ENCODE measurements around the gene C1orf21.

The C1orf21 gene

DNA sequence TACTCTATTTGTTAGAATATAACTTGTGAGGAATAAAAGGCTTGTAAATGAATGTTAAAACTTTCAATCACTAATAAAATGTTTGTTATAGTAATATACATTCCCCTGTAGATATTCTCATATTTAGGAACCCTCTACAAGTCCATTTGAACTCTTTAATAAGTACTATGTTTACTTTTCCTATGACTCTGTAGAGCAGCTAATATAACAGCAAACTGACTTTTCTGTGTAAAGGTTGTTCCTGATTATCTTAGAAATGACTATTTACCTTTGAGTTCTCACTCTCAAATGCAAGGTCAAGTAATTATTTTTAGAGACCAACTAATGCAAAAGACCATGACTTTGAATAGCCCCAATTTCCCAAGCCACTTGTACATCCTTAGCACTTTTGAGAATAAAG is 130.3 kb downstream of the C1orf21 start:
- Histone ChIP-seq H3K9ac (ENCODE audit: low read length) (no peak overlapping the region), H2AFZ (ENCODE audit: low read length) (no peak overlapping the region), H3K9me3 (ENCODE audit: low read length) (no peaks in the 10 kb centered on the region), H4K20me1 (ENCODE audit: insufficient read depth, low read length) (no peaks in the 10 kb centered on the region), H3K36me3 (ENCODE audit: insufficient read depth, low read length) (no peaks in the 10 kb centered on the region), H3K4me1 (ENCODE audit: insufficient read depth, low read length, severe bottlenecking) (no peaks in the 10 kb centered on the region), H3K27ac (ENCODE audit: low read depth, low read length, poor library complexity, severe bottlenecking) (no peak overlapping the region), H3K4me2 (ENCODE audit: low read length) (no peak overlapping the region), H3K79me2 (ENCODE audit: insufficient read depth, low read length) (no peaks in the 10 kb centered on the region), H3K4me3 (ENCODE audit: low read depth, low read length, poor library complexity, severe bottlenecking) (no peak overlapping the region), H3F3A (ENCODE audit: insufficient read depth, low read length) (no peaks in the 10 kb centered on the region), H3K27me3 (ENCODE audit: insufficient read depth, low read length) (no peaks in the 10 kb centered on the region), H3K9me2 (ENCODE audit: low read depth, low read length) (no peaks in the 10 kb centered on the region)
- TF ChIP-seq EZH2 (IDR thresholded peaks at IDR 0.05; ENCODE audit: borderline replicate concordance, low read length): no peak
- no peak for TF ChIP-seq CTCF (IDR thresholded peaks at IDR 0.05; ENCODE audit: low read length)

- H3K4me3 ChIP-seq (ENCODE audit: low read depth, low read length, poor library complexity, severe bottlenecking): no peak overlapping the region
- no peaks in the 10 kb centered on the region for H4K20me1 ChIP-seq (ENCODE audit: insufficient read depth, low read length)
- no peaks in the 10 kb centered on the region for H3F3A ChIP-seq (ENCODE audit: insufficient read depth, low read length)
- H3K9ac ChIP-seq (ENCODE audit: low read length): no peak overlapping the region
- no peak overlapping the region for H3K27ac ChIP-seq (ENCODE audit: low read depth, low read length, poor library complexity, severe bottlenecking)
- TF ChIP-seq CTCF (IDR thresholded peaks at IDR 0.05; ENCODE audit: low read length) (no peak), EZH2 (IDR thresholded peaks at IDR 0.05; ENCODE audit: borderline replicate concordance, low read length) (no peak)
- no peaks in the 10 kb centered on the region for H3K9me2 ChIP-seq (ENCODE audit: low read depth, low read length)
- H3K27me3 ChIP-seq (ENCODE audit: insufficient read depth, low read length): no peaks in the 10 kb centered on the region
- no peak overlapping the region for H2AFZ ChIP-seq (ENCODE audit: low read length)
- H3K79me2 ChIP-seq (ENCODE audit: insufficient read depth, low read length): no peaks in the 10 kb centered on the region
- H3K9me3 ChIP-seq (ENCODE audit: low read length): no peaks in the 10 kb centered on the region
- H3K36me3 ChIP-seq (ENCODE audit: insufficient read depth, low read length): no peaks in the 10 kb centered on the region
- no peaks in the 10 kb centered on the region for H3K4me1 ChIP-seq (ENCODE audit: insufficient read depth, low read length, severe bottlenecking)
- no peak overlapping the region for H3K4me2 ChIP-seq (ENCODE audit: low read length)
Measured at GRCh38 chr1:184518736-184519357, 132.0 kb downstream of the C1orf21 start.

- no peak for TF ChIP-seq CTCF (IDR thresholded peaks at IDR 0.05; ENCODE audit: low read length)
- no peak for TF ChIP-seq EZH2 (IDR thresholded peaks at IDR 0.05; ENCODE audit: borderline replicate concordance, low read length)
- no peak overlapping the region for H2AFZ ChIP-seq (ENCODE audit: low read length)
- H3K9me2 ChIP-seq (ENCODE audit: low read depth, low read length): no peaks in the 10 kb centered on the region
- no peaks in the 10 kb centered on the region for H3K4me1 ChIP-seq (ENCODE audit: insufficient read depth, low read length, severe bottlenecking)
- H3K79me2 ChIP-seq (ENCODE audit: insufficient read depth, low read length): no peaks in the 10 kb centered on the region
- no peaks in the 10 kb centered on the region for H3K27me3 ChIP-seq (ENCODE audit: insufficient read depth, low read length)
- no peaks in the 10 kb centered on the region for H3K36me3 ChIP-seq (ENCODE audit: insufficient read depth, low read length)
- no peak overlapping the region for H3K4me3 ChIP-seq (ENCODE audit: low read depth, low read length, poor library complexity, severe bottlenecking)
- H4K20me1 ChIP-seq (ENCODE audit: insufficient read depth, low read length): no peaks in the 10 kb centered on the region
- no peak overlapping the region for H3K9ac ChIP-seq (ENCODE audit: low read length)
- H3K4me2 ChIP-seq (ENCODE audit: low read length): no peak overlapping the region
- H3K27ac ChIP-seq (ENCODE audit: low read depth, low read length, poor library complexity, severe bottlenecking): no peak overlapping the region
- H3F3A ChIP-seq (ENCODE audit: insufficient read depth, low read length): no peaks in the 10 kb centered on the region
- H3K9me3 ChIP-seq (ENCODE audit: low read length): no peaks in the 10 kb centered on the region
Measured at GRCh38 chr1:184520336-184520735, 133.5 kb downstream of the C1orf21 start.
